Measurements from ENCODE around the gene GMDS. TPM values are rescaled to one million over a fixed set of nuclear protein-coding genes. Genes with fewer than 3 reads are reported as not detected.

GMDS gene
- total and polyA plus RNA-seq, 2 of the 8 experiments (the other 6 are each of a cell fraction or from before 2014, with no cell fraction given), result 16.8 to 50.0 TPM

DNA sequence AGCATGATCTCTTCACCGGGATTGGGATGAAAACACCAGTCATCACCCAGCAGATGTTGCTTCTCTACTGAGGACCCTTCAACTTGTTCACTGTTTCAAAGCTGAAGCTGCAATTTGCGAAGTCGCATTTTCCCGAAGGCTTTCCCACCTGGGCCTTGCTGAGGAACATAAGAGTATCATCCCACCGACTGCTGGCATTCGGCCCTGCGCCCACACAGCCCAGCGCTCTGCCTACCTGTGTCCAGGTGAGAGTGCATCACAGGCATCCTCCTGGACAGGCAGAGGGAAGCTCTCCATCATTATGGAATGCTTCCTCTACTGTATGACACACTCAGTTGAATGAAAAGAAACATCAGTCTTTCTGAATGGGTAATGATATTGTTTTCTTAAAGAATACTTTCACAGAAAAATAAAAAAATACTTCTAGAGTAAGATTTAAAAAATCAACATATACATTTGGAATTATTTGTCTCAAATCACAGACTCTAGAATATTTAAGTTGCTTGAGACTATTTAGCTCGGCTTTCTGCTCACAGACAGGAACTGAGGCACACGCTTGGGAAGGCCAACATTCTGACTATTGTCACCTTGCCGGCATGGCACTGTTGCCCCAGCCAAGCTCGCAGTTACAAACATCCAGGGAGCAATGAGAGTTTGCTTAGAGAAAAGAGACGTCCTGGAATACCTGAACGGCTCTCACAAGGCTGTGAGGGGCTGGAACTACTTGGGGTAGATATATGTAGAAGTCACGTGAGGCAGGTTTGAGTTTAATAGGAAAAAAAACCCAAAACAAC, 587.0 kb downstream of the GMDS start:
- no peak overlapping the region for H4K91ac ChIP-seq (replicated peaks; ENCODE audit: insufficient read length, low read length)
- H3K18ac ChIP-seq (ENCODE audit: extremely low read depth, low read length), result no peak overlapping the region
- no peak overlapping the region for H3K14ac ChIP-seq (ENCODE audit: insufficient read length)
- DNase-seq (ENCODE audit: low read depth in 1 of 2, low spot score in 2 of 2) (no peak), FAIRE-seq (no peak)
- POLR2A ChIA-PET (ENCODE audit: partially characterized antibody), result no interaction called here
- H3K4me3 ChIP-seq (ENCODE audit: extremely low read depth in 1 of 4, insufficient read depth in 2 of 4, low read depth in 3 of 4, low read length in 4 of 4), result no peak overlapping the region
- H3K4ac ChIP-seq (replicated peaks; ENCODE audit: insufficient read length, low read depth, low read length), result no peak overlapping the region
- no peak overlapping the region for H2BK5ac ChIP-seq (ENCODE audit: low read depth, low read length)
- H3K79me1 ChIP-seq (ENCODE audit: low read depth, low read length), result no peaks in the 10 kb centered on the region
- H2BK20ac ChIP-seq (ENCODE audit: low read length), result no peak overlapping the region
- H3K27me3 ChIP-seq (replicated peaks in 1 of 4; ENCODE audit: control insufficient read depth in 3 of 4, extremely low read depth in 1 of 4, insufficient read depth in 3 of 4, low read length in 3 of 4), result no peaks in the 10 kb centered on the region
- H3K36me3 ChIP-seq (ENCODE audit: control insufficient read depth in 2 of 4, insufficient read depth in 4 of 4, low read length in 3 of 4), result no peaks in the 10 kb centered on the region
- no peaks in the 10 kb centered on the region for H4K20me1 ChIP-seq (replicated peaks in 1 of 2; ENCODE audit: control insufficient read depth in 1 of 2, insufficient read depth in 2 of 2, low read length in 2 of 2)
- no peak overlapping the region for H3K9ac ChIP-seq (replicated peaks in 1 of 4; ENCODE audit: extremely low read depth in 1 of 4, low read depth in 3 of 4, low read length in 3 of 4)
- no peak overlapping the region for H2BK15ac ChIP-seq (ENCODE audit: low read length)
- no peaks in the 10 kb centered on the region for H3K79me2 ChIP-seq (ENCODE audit: control insufficient read depth in 1 of 2, insufficient read depth in 2 of 2, low read length in 2 of 2)
- no peak overlapping the region; the same call in 1 of the 2 replicates for H4K8ac ChIP-seq (ENCODE audit: extremely low read depth, insufficient read depth, low read length)
- H3K23ac ChIP-seq (ENCODE audit: insufficient read length), result no peak overlapping the region
- no peak overlapping the region for H2AFZ ChIP-seq (ENCODE audit: low read length)
- H3K4me2 ChIP-seq (ENCODE audit: insufficient read depth in 1 of 2, low read depth in 2 of 2, low read length in 2 of 2), result no peak overlapping the region
- H2AK5ac ChIP-seq (ENCODE audit: low read depth, low read length), result no peak overlapping the region
- no peaks in the 10 kb centered on the region; a peak in 1 of 7 replicates for H3K4me1 ChIP-seq (replicated peaks in 1 of 4; ENCODE audit: control insufficient read depth in 3 of 4, insufficient read depth in 4 of 4, low read length in 3 of 4)
- no peak overlapping the region for H2BK12ac ChIP-seq (ENCODE audit: low read depth, low read length)
- H2BK120ac ChIP-seq (replicated peaks; ENCODE audit: low read depth, low read length), result no peak overlapping the region
- H3K27ac ChIP-seq (ENCODE audit: low read depth, low read length), result no peak overlapping the region
- H3K9me3 ChIP-seq (ENCODE audit: insufficient read depth in 2 of 2, low read depth in 1 of 2, low read length in 1 of 2), result no peaks in the 10 kb centered on the region
- H3K23me2 ChIP-seq (ENCODE audit: low read depth, low read length), result no peaks in the 10 kb centered on the region
- 94% methylated on average over 15 of the region's 15 CpGs; no CpG with 5 or more reads in 1 of the 2 experiments for WGBS, 2 experiments (ENCODE audit: extremely low coverage in 1 of 2, insufficient coverage in 1 of 2, insufficient read length in 1 of 2, insufficient replicate concordance in 2 of 2, low coverage in 1 of 2, low lambda C conversion rate in 2 of 2, missing lambda C conversion rate in 1 of 2)
- CTCF ChIA-PET (ENCODE audit: partially characterized antibody), result interaction anchor here (0.6 to 0.7 kb wide), 2 partner anchors 248 to 636 kb away, joined by 3 read pairs; no protein-coding TSS in a partner anchor
- no peak overlapping the region for H3K56ac ChIP-seq (replicated peaks; ENCODE audit: insufficient read length, low read depth, low read length)
- H4K5ac ChIP-seq (ENCODE audit: insufficient read length, low read depth, low read length), result no peak overlapping the region
- TF ChIP-seq, protein P1, sequence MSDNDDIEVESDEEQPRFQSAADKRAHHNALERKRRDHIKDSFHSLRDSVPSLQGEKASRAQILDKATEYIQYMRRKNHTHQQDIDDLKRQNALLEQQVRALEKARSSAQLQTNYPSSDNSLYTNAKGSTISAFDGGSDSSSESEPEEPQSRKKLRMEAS (IDR thresholded peaks at IDR 0.05), result no peak
- TF ChIP-seq TAF1 (IDR thresholded peaks at IDR 0.05; ENCODE audit: low read depth, low read length), result no peak
- no peak for TF ChIP-seq CHD2 (IDR thresholded peaks at IDR 0.05; ENCODE audit: low read length)
- TF ChIP-seq RBBP5 (IDR thresholded peaks at IDR 0.05; ENCODE audit: borderline replicate concordance, low read depth, low read length), result no peak
- no peak for TF ChIP-seq POLR2AphosphoS5 (IDR thresholded peaks at IDR 0.05; ENCODE audit: low read depth, low read length)
- TF ChIP-seq HDAC2 (IDR thresholded peaks at IDR 0.05; ENCODE audit: borderline replicate concordance in 1 of 2, low read depth in 2 of 2, low read length in 2 of 2), result no peak
